BJ (cell line): Measurements from ENCODE around the gene CUL5. TPM values are rescaled to one million over a fixed set of nuclear protein-coding genes. Genes with fewer than 3 reads are reported as not detected.

ENCODE experiments used
- CTCF ChIA-PET: fragments of 350-600 bp; formaldehyde crosslinking; extraction: SDS; loops from one replicate; lab custom pipeline; 2021; ENCODE audit warnings: antibody characterized with exemption, inconsistent platforms; lab: Yijun Ruan, JAX
- POLR2A ChIA-PET: fragments of 300-600 bp; sonication (Branson Sonifier 250); formaldehyde crosslinking; extraction: SDS; loops from one replicate; lab custom pipeline; 2021; ENCODE audit warnings: antibody characterized with exemption; lab: Charles Lee
- DNase-seq: peaks from one replicate; pipeline ENCODE4 v3.0.0-alpha.2; 2011; ENCODE audit warnings: low read depth
- H3K27me3 ChIP-seq: 2 replicates; pipeline ENCODE4 v1.6.0; 2011; ENCODE audit warnings: low read length; ENCODE audit not compliant: control insufficient read depth, insufficient read depth
- H3K36me3 ChIP-seq: 2 replicates; pipeline ENCODE4 v1.5.1; 2011; ENCODE audit warnings: low read length; ENCODE audit not compliant: control insufficient read depth, insufficient read depth
- H3K4me3 ChIP-seq: 2 replicates; pipeline ENCODE4 v1.5.1; 2011; ENCODE audit warnings: low read depth, mild to moderate bottlenecking, control low read depth, low read length
- polyA plus RNA-seq: library from polyadenylated mRNA; depleted of rRNA; stranded (reverse); fragments of >200 nt; gene quantifications from 2 replicates; pipeline ENCODE4 v1.2.3, GENCODE V29; 2011; rRNA removed
- small RNA-seq: library from RNA; depleted of rRNA; stranded (forward); fragments of <200 nt; gene quantifications from one replicate; pipeline ENCODE3, GENCODE V24; 2012; ENCODE audit warnings: low replicate concordance, low read depth; ENCODE audit not compliant: insufficient read length
- TF ChIP-seq, protein P1 (sequence below): IDR thresholded peaks from 2 replicates; pipeline ENCODE4 v1.5.1; 2011; ENCODE audit warnings: low read depth, mild to moderate bottlenecking, control low read depth, inconsistent platforms, low read length, moderate library complexity; ENCODE audit not compliant: insufficient read depth

Gene CUL5
- polyA plus RNA-seq, 1 experiment: 16.8 TPM

DNA sequence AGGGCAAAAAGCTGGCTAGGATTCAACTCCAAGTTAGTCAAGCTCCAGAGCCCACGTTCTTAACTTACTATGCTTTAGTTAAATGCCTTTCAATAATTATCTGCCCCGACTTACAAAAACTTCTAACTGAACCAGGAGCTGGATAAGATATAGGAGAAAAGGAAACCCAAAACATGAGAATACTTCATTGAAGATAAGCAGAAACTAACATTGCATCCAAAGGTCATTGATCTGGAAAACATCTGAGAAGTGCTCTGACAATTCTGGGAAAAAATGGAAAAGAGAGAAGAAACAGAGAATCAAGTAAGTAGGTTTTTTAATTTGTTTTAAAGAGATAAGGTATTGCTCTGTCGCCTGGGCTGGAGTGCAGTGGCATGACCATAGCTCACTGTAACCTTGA lies 139.9 kb downstream of the CUL5 start:
- TF ChIP-seq, protein P1, sequence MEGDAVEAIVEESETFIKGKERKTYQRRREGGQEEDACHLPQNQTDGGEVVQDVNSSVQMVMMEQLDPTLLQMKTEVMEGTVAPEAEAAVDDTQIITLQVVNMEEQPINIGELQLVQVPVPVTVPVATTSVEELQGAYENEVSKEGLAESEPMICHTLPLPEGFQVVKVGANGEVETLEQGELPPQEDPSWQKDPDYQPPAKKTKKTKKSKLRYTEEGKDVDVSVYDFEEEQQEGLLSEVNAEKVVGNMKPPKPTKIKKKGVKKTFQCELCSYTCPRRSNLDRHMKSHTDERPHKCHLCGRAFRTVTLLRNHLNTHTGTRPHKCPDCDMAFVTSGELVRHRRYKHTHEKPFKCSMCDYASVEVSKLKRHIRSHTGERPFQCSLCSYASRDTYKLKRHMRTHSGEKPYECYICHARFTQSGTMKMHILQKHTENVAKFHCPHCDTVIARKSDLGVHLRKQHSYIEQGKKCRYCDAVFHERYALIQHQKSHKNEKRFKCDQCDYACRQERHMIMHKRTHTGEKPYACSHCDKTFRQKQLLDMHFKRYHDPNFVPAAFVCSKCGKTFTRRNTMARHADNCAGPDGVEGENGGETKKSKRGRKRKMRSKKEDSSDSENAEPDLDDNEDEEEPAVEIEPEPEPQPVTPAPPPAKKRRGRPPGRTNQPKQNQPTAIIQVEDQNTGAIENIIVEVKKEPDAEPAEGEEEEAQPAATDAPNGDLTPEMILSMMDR: no peak
- Histone ChIP-seq H3K27me3 (no peaks in the 10 kb centered on the region), H3K36me3 (peaks cover 12% of the 10 kb centered on the region), H3K4me3 (no peak overlapping the region)
- POLR2A ChIA-PET: no interaction called here
- no peak for DNase-seq
- CTCF ChIA-PET: no interaction called here

DNA sequence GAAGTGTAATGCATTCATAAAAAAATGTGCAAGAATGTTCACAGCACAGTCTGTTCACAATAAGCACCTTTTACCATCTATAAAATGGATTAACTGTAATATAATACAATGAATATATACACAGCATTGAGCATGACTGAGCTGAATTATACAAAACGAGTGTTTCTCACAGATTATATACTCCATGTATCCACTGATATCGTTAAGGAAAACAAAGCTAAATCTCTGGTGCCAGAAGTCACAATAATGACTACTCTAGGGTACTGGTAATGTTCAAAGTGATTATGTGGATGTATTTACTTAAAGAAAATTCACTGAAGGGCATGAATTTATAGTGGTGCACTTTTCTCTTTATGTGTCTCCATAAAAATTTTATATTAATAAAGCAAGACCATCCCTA lies 145.9 kb downstream of the CUL5 start:
- Histone ChIP-seq H3K27me3 (no peaks in the 10 kb centered on the region), H3K36me3 (peaks cover 5% of the 10 kb centered on the region), H3K4me3 (no peak overlapping the region)
- DNase-seq: no peak
- POLR2A ChIA-PET: no interaction called here
- CTCF ChIA-PET: no interaction called here
- TF ChIP-seq, protein P1: no peak

Small RNAs within 50 kb of the gene (small RNA-seq; reads per million reads assigned to genes)
- not detected for gene RF00019

Other genes with a start within 250 kb of the CUL5 start
- gene SLC35F2, start 150.1 kb upstream of the CUL5 start, polyA plus RNA-seq: 0.82 and 1.0 TPM in 2 replicates
- not detected in 2 replicates for gene RAB39A, start 80.5 kb upstream of the CUL5 start, polyA plus RNA-seq
- 43.4 and 76.2 TPM in 2 replicates for gene ACAT1, start 112.7 kb downstream of the CUL5 start, polyA plus RNA-seq
- 3.8 and 7.2 TPM in 2 replicates for gene NPAT, start 213.7 kb downstream of the CUL5 start, polyA plus RNA-seq
- 12.8 and 27.6 TPM in 2 replicates for gene ATM, start 214.2 kb downstream of the CUL5 start, polyA plus RNA-seq